ENCODE results near the gene NMNAT2. TPM values are rescaled to one million over a fixed set of nuclear protein-coding genes. Genes with fewer than 3 reads are reported as not detected.

NMNAT2 gene
- total and polyA plus RNA-seq, 8 donors: 0.42 to 4.9 (median 1.8) TPM

DNA sequence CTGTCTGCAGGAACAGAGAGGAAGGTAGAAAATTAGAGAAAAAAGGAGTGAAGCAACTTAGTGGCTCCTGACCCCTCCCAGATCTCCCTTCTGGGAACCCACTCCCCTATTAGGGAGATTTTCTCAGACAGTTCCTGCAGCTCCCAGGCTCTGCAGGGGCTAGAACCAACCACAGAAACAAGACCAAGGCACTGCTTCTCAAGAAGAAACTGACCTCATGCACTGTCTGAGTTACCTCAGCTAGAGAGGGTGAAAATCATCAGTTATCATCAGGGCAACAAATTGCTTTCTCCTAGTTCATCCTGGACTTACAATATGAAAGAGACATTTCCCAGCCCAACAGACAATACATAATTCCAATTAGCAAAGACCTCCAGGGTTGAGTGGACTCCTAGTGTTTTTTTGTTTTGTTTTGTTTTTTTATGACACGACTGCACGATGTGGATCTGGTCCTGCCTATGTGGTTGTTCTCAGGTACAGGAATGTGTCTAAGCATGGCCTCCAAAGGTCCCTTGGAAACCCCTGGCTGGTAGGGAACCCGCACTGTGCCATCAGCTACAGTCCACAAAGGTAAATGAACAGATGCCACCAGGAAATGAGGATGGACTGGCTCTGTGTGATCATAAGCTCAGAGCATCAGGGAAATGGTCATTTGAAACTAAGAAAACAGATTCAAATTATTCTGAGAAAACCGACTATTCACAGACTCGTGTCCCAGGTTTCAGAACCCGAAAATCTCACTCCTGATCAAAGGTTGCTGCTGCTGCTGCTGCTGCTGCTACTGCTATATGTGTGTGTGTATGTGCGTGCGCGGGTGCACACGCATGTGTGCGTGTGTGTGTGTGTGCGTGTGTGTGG lies 166.8 kb downstream of the NMNAT2 start:
- 81 to 88% methylated on average over 12 of the region's 12 CpGs for WGBS, 2 donors
- ATAC-seq (no peak), DNase-seq (no peak), FAIRE-seq (no peak)
- Histone ChIP-seq H3K36me3 (no peaks in the 10 kb centered on the region), H3K27me3 (no peaks in the 10 kb centered on the region), H3K27ac (no peak overlapping the region), H3K9me3 (no peaks in the 10 kb centered on the region), H3K4me1 (no peaks in the 10 kb centered on the region), H3K4me3 (no peak overlapping the region)
- TF ChIP-seq, protein P1, sequence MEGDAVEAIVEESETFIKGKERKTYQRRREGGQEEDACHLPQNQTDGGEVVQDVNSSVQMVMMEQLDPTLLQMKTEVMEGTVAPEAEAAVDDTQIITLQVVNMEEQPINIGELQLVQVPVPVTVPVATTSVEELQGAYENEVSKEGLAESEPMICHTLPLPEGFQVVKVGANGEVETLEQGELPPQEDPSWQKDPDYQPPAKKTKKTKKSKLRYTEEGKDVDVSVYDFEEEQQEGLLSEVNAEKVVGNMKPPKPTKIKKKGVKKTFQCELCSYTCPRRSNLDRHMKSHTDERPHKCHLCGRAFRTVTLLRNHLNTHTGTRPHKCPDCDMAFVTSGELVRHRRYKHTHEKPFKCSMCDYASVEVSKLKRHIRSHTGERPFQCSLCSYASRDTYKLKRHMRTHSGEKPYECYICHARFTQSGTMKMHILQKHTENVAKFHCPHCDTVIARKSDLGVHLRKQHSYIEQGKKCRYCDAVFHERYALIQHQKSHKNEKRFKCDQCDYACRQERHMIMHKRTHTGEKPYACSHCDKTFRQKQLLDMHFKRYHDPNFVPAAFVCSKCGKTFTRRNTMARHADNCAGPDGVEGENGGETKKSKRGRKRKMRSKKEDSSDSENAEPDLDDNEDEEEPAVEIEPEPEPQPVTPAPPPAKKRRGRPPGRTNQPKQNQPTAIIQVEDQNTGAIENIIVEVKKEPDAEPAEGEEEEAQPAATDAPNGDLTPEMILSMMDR (IDR thresholded peaks at IDR 0.05): no peak
- intact Hi-C loops (cut with DNase I): no loop called here

- no peak overlapping the region for H3K4me3 ChIP-seq
- H3K36me3 ChIP-seq: no peaks in the 10 kb centered on the region
- 64 to 70% methylated on average over 5 of the region's 5 CpGs for WGBS, 2 donors
- no peaks in the 10 kb centered on the region for H3K27me3 ChIP-seq
- no peak for ATAC-seq
- intact Hi-C loops (cut with DNase I): no loop called here
- no peak overlapping the region for H3K27ac ChIP-seq
- no peak for FAIRE-seq
- no peak for DNase-seq
- TF ChIP-seq, protein P1 (IDR thresholded peaks at IDR 0.05): no peak
- H3K4me1 ChIP-seq: no peaks in the 10 kb centered on the region
- H3K9me3 ChIP-seq: no peaks in the 10 kb centered on the region
Measured at GRCh38 chr1:183249941-183250452, 168.2 kb downstream of the NMNAT2 start.

DNA sequence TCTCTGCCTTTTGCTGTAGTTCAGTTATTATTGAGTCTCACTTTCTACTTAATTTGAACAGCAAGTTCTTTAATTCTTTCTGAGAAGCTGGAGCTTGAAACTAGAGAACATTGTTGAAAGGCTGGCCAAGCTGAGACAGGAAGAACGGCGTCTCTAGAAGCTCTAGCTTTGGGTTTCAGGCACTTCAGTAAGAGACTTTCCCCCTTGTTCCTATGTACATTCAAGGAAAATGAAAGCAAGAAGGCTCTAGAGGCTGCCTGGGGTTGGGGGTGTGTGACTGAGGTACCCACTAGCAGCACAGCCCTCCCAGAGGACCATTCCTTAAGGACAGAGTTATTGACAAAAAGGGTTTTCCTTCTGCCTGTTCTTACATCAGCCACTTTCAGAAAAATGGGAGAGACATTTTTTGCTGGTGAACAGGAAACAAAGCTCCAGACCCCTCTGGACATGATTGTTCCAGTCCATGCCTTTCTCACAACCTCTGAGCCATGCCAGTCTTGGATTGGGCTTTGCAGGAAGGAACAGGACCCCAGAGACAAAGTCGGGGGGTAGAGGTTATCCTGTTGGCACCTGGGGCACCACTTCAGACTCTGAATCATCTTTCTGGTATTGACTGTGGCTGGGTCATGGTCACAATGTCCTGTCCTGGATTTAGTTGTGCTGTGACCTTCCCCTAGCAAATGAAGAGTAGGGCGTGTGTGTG lies 169.0 kb downstream of the NMNAT2 start:
- H3K27me3 ChIP-seq: no peaks in the 10 kb centered on the region
- no peak overlapping the region for H3K27ac ChIP-seq
- TF ChIP-seq, protein P1 (IDR thresholded peaks at IDR 0.05): no peak
- FAIRE-seq (no peak), DNase-seq (no peak), ATAC-seq (no peak)
- intact Hi-C loops (cut with DNase I): no loop called here
- H3K4me1 ChIP-seq: no peaks in the 10 kb centered on the region
- no peak overlapping the region for H3K4me3 ChIP-seq
- H3K36me3 ChIP-seq: no peaks in the 10 kb centered on the region
- no peaks in the 10 kb centered on the region for H3K9me3 ChIP-seq
- WGBS, 2 donors: 57 to 71% methylated on average over 4 of the region's 4 CpGs

- intact Hi-C loops (cut with DNase I): no loop called here
- H3K9me3 ChIP-seq: no peaks in the 10 kb centered on the region
- no peak for ATAC-seq
- no peak overlapping the region for H3K4me3 ChIP-seq
- TF ChIP-seq, protein P1 (IDR thresholded peaks at IDR 0.05): no peak
- no peak for FAIRE-seq
- H3K27me3 ChIP-seq: no peaks in the 10 kb centered on the region
- 72 to 78% methylated on average over 1 of the region's 1 CpG for WGBS, 2 donors
- DNase-seq: no peak
- no peaks in the 10 kb centered on the region for H3K4me1 ChIP-seq
- no peaks in the 10 kb centered on the region for H3K36me3 ChIP-seq
- no peak overlapping the region for H3K27ac ChIP-seq
Measured at GRCh38 chr1:183247931-183248330, 170.2 kb downstream of the NMNAT2 start.

All from pancreas (tissue), 10 donors.